Measurements from ENCODE around the gene KIRREL1.

GRCh38 chr1:158003406-158003800 is 10.0 kb downstream of the KIRREL1 start:
- TF ChIP-seq POLR2AphosphoS5 (IDR thresholded peaks at IDR 0.05; ENCODE audit: low read depth, low read length) (no peak), SPI1 (IDR thresholded peaks at IDR 0.05; ENCODE audit: low read depth, low read length) (no peak), PAX5 (IDR thresholded peaks at IDR 0.05; ENCODE audit: insufficient read depth, low read length, severe bottlenecking) (no peak), POLR2A (IDR thresholded peaks at IDR 0.05; ENCODE audit: low read depth, low read length) (no peak), TAF1 (IDR thresholded peaks at IDR 0.05; ENCODE audit: low read depth, low read length) (no peak)
